PC-3 (cell line): Measurements from ENCODE around the gene SULT1E1. TPM values are rescaled to one million over a fixed set of nuclear protein-coding genes. Genes with fewer than 3 reads are reported as not detected.

Experiments
- ATAC-seq: fragments of 200-7000 bp; cut with Tn5 transposase; 2 replicates; pipeline ENCODE4 v1.9.1; 2020; ENCODE audit warnings: mild to moderate bottlenecking, moderate library complexity
- BruUV-seq: library from RNA; stranded (reverse); fragments of 400-500 nt; replicated peaks from 2 replicates; lab custom pipeline; 2021; lab: Mats Ljungman, UMichigan
- CTCF ChIA-PET: fragments of 300-600 bp; sonication (Branson Sonifier 250); formaldehyde crosslinking; loops from one replicate; lab custom pipeline; 2022; ENCODE audit warnings: antibody characterized with exemption; lab: Charles Lee
- POLR2A ChIA-PET: fragments of 300-600 bp; sonication (Branson Sonifier 250); formaldehyde crosslinking; loops from one replicate; lab custom pipeline; 2022; ENCODE audit warnings: antibody characterized with exemption; ENCODE audit not compliant: unreplicated experiment; lab: Charles Lee
- DNase-seq: peaks from one replicate; pipeline ENCODE4 v3.0.0-alpha.2; 2015
- H2AFZ ChIP-seq: fragments of 300-600 bp; sonication (generic); 2 replicates; pipeline ENCODE4 v1.6.0; 2016; ENCODE audit warnings: antibody characterized with exemption, low read length
- H3F3A ChIP-seq: fragments of 300-600 bp; sonication (generic); one replicate; pipeline ENCODE4 v1.6.0; 2017; ENCODE audit warnings: antibody characterized with exemption, low read length, control low read depth, mild to moderate bottlenecking; ENCODE audit not compliant: unreplicated experiment
- H3K27ac ChIP-seq: fragments of 300-600 bp; sonication (generic); 2 replicates; pipeline ENCODE4 v1.5.1; 2016; ENCODE audit warnings: mild to moderate bottlenecking, low read length
- H3K27me3 ChIP-seq: fragments of 300-600 bp; sonication (generic); 2 replicates; pipeline ENCODE4 v1.6.1; 2016; ENCODE audit warnings: low read length, mixed read lengths
- H3K36me3 ChIP-seq: fragments of 300-600 bp; sonication (generic); 2 replicates; pipeline ENCODE4 v1.6.1; 2016; ENCODE audit warnings: low read depth, mixed run types, low read length, mixed read lengths
- H3K4me1 ChIP-seq: fragments of 300-600 bp; sonication (generic); 2 replicates; pipeline ENCODE4 v1.5.1; 2016; ENCODE audit warnings: low read length; ENCODE audit not compliant: insufficient read depth
- H3K4me2 ChIP-seq: fragments of 300-600 bp; sonication (generic); 2 replicates; pipeline ENCODE4 v1.6.0; 2016; ENCODE audit warnings: low read length
- H3K4me3 ChIP-seq: fragments of 300-600 bp; sonication (generic); 2 replicates; pipeline ENCODE4 v1.5.1; 2016; ENCODE audit warnings: mild to moderate bottlenecking, low read length, mixed read lengths
- H3K79me2 ChIP-seq: fragments of 300-600 bp; sonication (generic); 2 replicates; pipeline ENCODE4 v1.6.1; 2017; ENCODE audit warnings: low read length, mixed read lengths
- H3K9ac ChIP-seq: fragments of 300-600 bp; sonication (generic); 2 replicates; pipeline ENCODE4 v1.6.0; 2016; ENCODE audit warnings: mild to moderate bottlenecking, low read length
- H3K9me2 ChIP-seq: fragments of 300-600 bp; sonication (generic); replicated peaks from 2 replicates; pipeline ENCODE4 v1.6.1; 2016; ENCODE audit warnings: mixed run types, low read length, mixed read lengths
- H3K9me3 ChIP-seq: fragments of 300-600 bp; sonication (generic); 2 replicates; pipeline ENCODE4 v1.6.1; 2016; ENCODE audit warnings: low read length, mixed read lengths
- H4K20me1 ChIP-seq: fragments of 300-600 bp; sonication (generic); 2 replicates; pipeline ENCODE4 v1.6.1; 2016; ENCODE audit warnings: low read length, mixed read lengths
- EZH2 ChIP-seq: fragments of 300-600 bp; sonication (generic); IDR thresholded peaks from one replicate; pipeline ENCODE4 v1.6.1; 2017; ENCODE audit warnings: antibody characterized with exemption, mild to moderate bottlenecking, low read length; ENCODE audit not compliant: unreplicated experiment
- EZH2phosphoT487 ChIP-seq: fragments of 300-600 bp; sonication (generic); IDR thresholded peaks from 2 replicates; pipeline ENCODE4 v1.6.1; 2018; ENCODE audit warnings: mild to moderate bottlenecking, antibody characterized with exemption, low read length, borderline replicate concordance
- intact Hi-C: fragments of 100-400 bp; cut with micrococcal nuclease; formaldehyde crosslinking; loops from 2 replicates; pipeline ENCODE4 v1.9.0; 2023
- total RNA-seq: library from RNA; depleted of rRNA; stranded (reverse); fragments of >200 nt; gene quantifications from 2 replicates; pipeline ENCODE4 v1.2.3, GENCODE V29; 2014
- TF ChIP-seq, protein P1 (sequence below): fragments of 300-600 bp; sonication (generic); conservative IDR thresholded peaks from 2 replicates; pipeline ENCODE4 v1.5.1; 2017; ENCODE audit warnings: antibody characterized with exemption, low read depth, mild to moderate bottlenecking, low read length

The SULT1E1 gene
- total RNA-seq, 1 experiment from 2014 or later: not detected

DNA sequence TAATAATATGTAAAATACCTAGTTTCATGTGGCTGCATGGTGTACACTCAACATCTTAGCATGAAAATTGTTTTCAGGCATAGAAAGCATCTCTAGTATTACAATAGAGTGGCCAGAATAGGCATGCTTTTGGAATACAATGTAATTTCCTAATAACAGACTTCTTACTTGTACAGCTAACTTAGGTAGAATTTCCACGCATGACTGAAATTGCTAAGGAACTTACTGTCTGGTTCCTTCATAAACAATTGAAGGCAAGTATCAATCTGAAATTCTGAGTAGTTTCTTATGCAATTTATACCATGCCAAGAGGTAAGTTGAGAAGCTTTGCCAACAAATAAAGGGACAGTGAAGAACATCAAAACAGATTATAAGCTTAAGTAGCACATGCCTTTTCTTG is 26.7 kb downstream of the SULT1E1 start:
- no peaks in the 10 kb centered on the region for H3K9me2 ChIP-seq
- H3F3A ChIP-seq: no peaks in the 10 kb centered on the region
- TF ChIP-seq EZH2 (no peak), EZH2phosphoT487 (no peak)
- TF ChIP-seq, protein P1, sequence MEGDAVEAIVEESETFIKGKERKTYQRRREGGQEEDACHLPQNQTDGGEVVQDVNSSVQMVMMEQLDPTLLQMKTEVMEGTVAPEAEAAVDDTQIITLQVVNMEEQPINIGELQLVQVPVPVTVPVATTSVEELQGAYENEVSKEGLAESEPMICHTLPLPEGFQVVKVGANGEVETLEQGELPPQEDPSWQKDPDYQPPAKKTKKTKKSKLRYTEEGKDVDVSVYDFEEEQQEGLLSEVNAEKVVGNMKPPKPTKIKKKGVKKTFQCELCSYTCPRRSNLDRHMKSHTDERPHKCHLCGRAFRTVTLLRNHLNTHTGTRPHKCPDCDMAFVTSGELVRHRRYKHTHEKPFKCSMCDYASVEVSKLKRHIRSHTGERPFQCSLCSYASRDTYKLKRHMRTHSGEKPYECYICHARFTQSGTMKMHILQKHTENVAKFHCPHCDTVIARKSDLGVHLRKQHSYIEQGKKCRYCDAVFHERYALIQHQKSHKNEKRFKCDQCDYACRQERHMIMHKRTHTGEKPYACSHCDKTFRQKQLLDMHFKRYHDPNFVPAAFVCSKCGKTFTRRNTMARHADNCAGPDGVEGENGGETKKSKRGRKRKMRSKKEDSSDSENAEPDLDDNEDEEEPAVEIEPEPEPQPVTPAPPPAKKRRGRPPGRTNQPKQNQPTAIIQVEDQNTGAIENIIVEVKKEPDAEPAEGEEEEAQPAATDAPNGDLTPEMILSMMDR: no peak
- H3K27me3 ChIP-seq: no peaks in the 10 kb centered on the region
- H3K9ac ChIP-seq: no peak overlapping the region
- H3K4me1 ChIP-seq: peaks cover 12% of the 10 kb centered on the region
- intact Hi-C loops: no loop called here
- BruUV-seq: no TSS peak
- no peak overlapping the region for H2AFZ ChIP-seq
- no peak overlapping the region for H3K4me3 ChIP-seq
- no peak for DNase-seq
- H3K4me2 ChIP-seq: no peak overlapping the region
- no peaks in the 10 kb centered on the region for H3K36me3 ChIP-seq
- ATAC-seq: no peak
- no peaks in the 10 kb centered on the region for H3K9me3 ChIP-seq
- no peaks in the 10 kb centered on the region for H3K79me2 ChIP-seq
- ChIA-PET POLR2A (no interaction called here), CTCF (no interaction called here)
- no peak overlapping the region for H3K27ac ChIP-seq
- H4K20me1 ChIP-seq: no peaks in the 10 kb centered on the region

DNA sequence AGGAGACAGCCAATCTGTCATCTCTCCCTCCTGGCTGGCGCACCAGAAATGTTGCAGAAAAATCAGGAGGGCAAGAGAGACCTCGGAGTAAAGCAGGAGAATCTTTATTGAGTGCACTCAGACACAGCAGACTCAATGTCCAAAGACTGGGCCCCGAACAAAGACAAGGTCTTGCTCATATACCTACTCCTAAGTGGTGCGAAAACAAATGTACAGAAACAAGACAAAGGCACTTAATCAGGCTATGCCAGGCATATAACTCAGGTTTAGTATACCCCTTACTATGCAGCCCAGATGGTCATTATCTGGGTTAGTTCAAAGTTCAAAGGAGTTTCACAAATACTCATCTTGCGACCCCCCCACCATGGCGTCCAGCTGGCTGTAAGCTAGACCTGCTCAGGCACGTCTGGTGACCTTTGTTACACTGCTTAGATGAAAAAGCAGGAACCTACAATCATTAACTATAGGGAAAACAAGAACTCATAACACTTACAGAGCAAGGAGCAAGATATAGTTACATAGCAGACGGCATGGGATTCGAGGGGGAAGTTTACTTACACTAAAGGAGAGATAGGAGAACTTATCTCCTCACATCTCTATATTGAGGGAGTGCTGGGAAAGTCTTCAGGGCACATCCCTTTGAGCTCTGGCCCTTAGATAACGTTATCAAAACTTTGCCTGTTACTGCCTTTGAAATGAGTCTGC is 27.5 kb downstream of the SULT1E1 start:
- no peak overlapping the region for H3K4me3 ChIP-seq
- no peak overlapping the region for H3K27ac ChIP-seq
- ChIA-PET POLR2A (no interaction called here), CTCF (no interaction called here)
- no peak overlapping the region for H3K9ac ChIP-seq
- H3K79me2 ChIP-seq: no peaks in the 10 kb centered on the region
- no peaks in the 10 kb centered on the region for H3K9me3 ChIP-seq
- H3K4me2 ChIP-seq: no peak overlapping the region
- H3F3A ChIP-seq: no peaks in the 10 kb centered on the region
- ATAC-seq (no peak), DNase-seq (no peak)
- no peak overlapping the region for H2AFZ ChIP-seq
- no peaks in the 10 kb centered on the region for H3K36me3 ChIP-seq
- H3K9me2 ChIP-seq: no peaks in the 10 kb centered on the region
- H4K20me1 ChIP-seq: no peaks in the 10 kb centered on the region
- BruUV-seq: no TSS peak
- intact Hi-C loops: no loop called here
- TF ChIP-seq, protein P1: no peak
- TF ChIP-seq EZH2phosphoT487: no peak
- TF ChIP-seq EZH2: no peak
- H3K4me1 ChIP-seq: peaks cover 12% of the 10 kb centered on the region
- no peaks in the 10 kb centered on the region for H3K27me3 ChIP-seq

DNA sequence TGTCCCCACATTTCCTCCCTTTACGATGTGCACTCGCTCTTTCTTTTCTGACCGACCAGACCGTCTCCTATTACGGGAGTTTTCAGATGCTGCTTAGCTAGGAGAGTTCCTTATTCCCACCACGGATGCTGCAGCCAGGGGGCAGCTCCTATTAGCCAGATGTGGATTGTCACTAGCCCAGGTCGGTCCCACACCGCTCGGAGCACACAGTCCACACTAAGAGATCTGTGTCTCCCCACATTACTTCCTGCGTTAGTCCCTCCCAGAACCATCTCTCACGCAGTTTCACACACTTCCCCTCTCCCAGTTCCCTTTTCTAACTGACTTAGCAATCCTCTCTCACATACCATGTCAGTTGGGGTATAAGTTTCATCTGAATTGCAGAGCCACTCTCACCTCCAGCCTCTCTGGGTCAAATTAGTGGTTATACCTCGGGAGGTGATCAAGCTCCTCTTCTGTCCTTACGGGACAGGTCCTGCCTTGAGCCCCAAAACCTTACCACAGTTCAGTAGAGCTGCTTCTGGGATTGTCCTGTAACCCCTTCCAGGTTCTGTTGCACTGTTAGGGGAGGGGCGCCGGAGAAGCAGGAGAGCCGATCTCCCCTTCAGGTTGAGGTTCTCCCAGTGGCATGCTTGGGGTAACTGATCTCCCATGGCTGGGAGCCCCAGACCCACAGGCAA is 28.2 kb downstream of the SULT1E1 start:
- H3F3A ChIP-seq: no peaks in the 10 kb centered on the region
- H3K27me3 ChIP-seq: no peaks in the 10 kb centered on the region
- H2AFZ ChIP-seq: no peak overlapping the region
- ChIA-PET CTCF (no interaction called here), POLR2A (no interaction called here)
- TF ChIP-seq EZH2: no peak
- TF ChIP-seq, protein P1: no peak
- no peak for TF ChIP-seq EZH2phosphoT487
- no peaks in the 10 kb centered on the region for H3K79me2 ChIP-seq
- ATAC-seq (no peak), DNase-seq (no peak)
- peak overlapping the region; percentile 51; the same call in 1 of the 2 replicates for H3K4me2 ChIP-seq
- no peaks in the 10 kb centered on the region for H3K9me3 ChIP-seq
- H4K20me1 ChIP-seq: no peaks in the 10 kb centered on the region
- H3K4me1 ChIP-seq: peaks cover 12% of the 10 kb centered on the region
- H3K4me3 ChIP-seq: no peak overlapping the region
- BruUV-seq: no TSS peak
- no peak overlapping the region for H3K9ac ChIP-seq
- intact Hi-C loops: no loop called here
- no peaks in the 10 kb centered on the region for H3K9me2 ChIP-seq
- no peak overlapping the region for H3K27ac ChIP-seq
- no peaks in the 10 kb centered on the region for H3K36me3 ChIP-seq
